ENCODE measurements around the gene RAB20. TPM values are rescaled to one million over a fixed set of nuclear protein-coding genes. Genes with fewer than 3 reads are reported as not detected.
"Not testable (repeated sequence)": the region's sequence is repeated elsewhere in the genome, so short reads cannot be mapped to it uniquely, and the experiment has no call there.

RAB20 gene
- total RNA-seq = 3.8 and 4.0 TPM in 2 replicates
- long read RNA-seq, partial matches to known transcripts = 0 of 1 reads
- long read RNA-seq, other reads (novel, unspliced or antisense) = 0 of 1 reads

- peaks cover 2% of the 10 kb centered on the region for H3K36me3 Mint-ChIP-seq (ENCODE audit: insufficient read depth)
- peak within 1 kb of the TSS; percentile 95 for H3K27ac Mint-ChIP-seq
- peaks cover 47% of the 10 kb centered on the region for H3K27me3 Mint-ChIP-seq
- peaks cover 3% of the 10 kb centered on the region for H3K9me3 Mint-ChIP-seq (ENCODE audit: low read depth)
- peak within 1 kb of the TSS; percentile 85 for H3K4me3 Mint-ChIP-seq (ENCODE audit: low read depth)
- DNase-seq (ENCODE audit: low spot score, unreplicated experiment) = peak; percentile 57
- no peak for TF ChIP-seq CTCF (IDR thresholded peaks at IDR 0.05; ENCODE audit: unreplicated experiment)
- H3K4me1 Mint-ChIP-seq (ENCODE audit: low read depth) = peaks cover 13% of the 10 kb centered on the region
These were observed at the start of gene RAB20 for GRCh38 chr13:110561344-110562035. RAB20 (minus strand) TSS chr13:110561722; CDS start chr13:110561519, 203 bp downstream.

- peaks cover 6% of the 10 kb centered on the region for H3K9me3 Mint-ChIP-seq (ENCODE audit: low read depth)
- no peak overlapping the region for H3K27ac Mint-ChIP-seq
- H3K4me3 Mint-ChIP-seq (ENCODE audit: low read depth) = no peak overlapping the region
- H3K4me1 Mint-ChIP-seq (ENCODE audit: low read depth) = peaks cover 3% of the 10 kb centered on the region
- H3K36me3 Mint-ChIP-seq (ENCODE audit: insufficient read depth) = peaks cover 5% of the 10 kb centered on the region
- no peak for DNase-seq (ENCODE audit: low spot score, unreplicated experiment)
- TF ChIP-seq CTCF (IDR thresholded peaks at IDR 0.05; ENCODE audit: unreplicated experiment) = no peak
- peaks cover 35% of the 10 kb centered on the region for H3K27me3 Mint-ChIP-seq
These were observed 49.6 kb upstream of the RAB20 start for GRCh38 chr13:110610955-110611595.

GRCh38 chr13:110607675-110608224 is 46.2 kb upstream of the RAB20 start:
- Mint-ChIP-seq H3K27ac (no peak overlapping the region), H3K4me1 (ENCODE audit: low read depth) (peaks cover 2% of the 10 kb centered on the region), H3K4me3 (ENCODE audit: low read depth) (no peak overlapping the region), H3K9me3 (ENCODE audit: low read depth) (peaks cover 9% of the 10 kb centered on the region), H3K27me3 (peaks cover 24% of the 10 kb centered on the region), H3K36me3 (ENCODE audit: insufficient read depth) (peaks cover 5% of the 10 kb centered on the region)
- TF ChIP-seq CTCF (IDR thresholded peaks at IDR 0.05; ENCODE audit: unreplicated experiment) = no peak
- no peak for DNase-seq (ENCODE audit: low spot score, unreplicated experiment)

- not testable (repeated sequence) for DNase-seq (ENCODE audit: low spot score, unreplicated experiment); H3K27ac Mint-ChIP-seq; H3K9me3 Mint-ChIP-seq (ENCODE audit: low read depth); H3K36me3 Mint-ChIP-seq (ENCODE audit: insufficient read depth); H3K4me1 Mint-ChIP-seq (ENCODE audit: low read depth); H3K4me3 Mint-ChIP-seq (ENCODE audit: low read depth); H3K27me3 Mint-ChIP-seq
These were observed 44.8 kb upstream of the RAB20 start for GRCh38 chr13:110606281-110606680.

GRCh38 chr13:110605132-110605531 is 43.6 kb upstream of the RAB20 start:
- H3K27ac Mint-ChIP-seq = no peak overlapping the region

More at GRCh38 chr13:110605132-110605531, 43.6 kb upstream of the RAB20 start:
- peaks cover 4% of the 10 kb centered on the region for H3K4me1 Mint-ChIP-seq (ENCODE audit: low read depth)
- peaks cover under 1% of the 10 kb centered on the region for H3K27me3 Mint-ChIP-seq
- DNase-seq (ENCODE audit: low spot score, unreplicated experiment) = no peak
- peaks cover 9% of the 10 kb centered on the region for H3K9me3 Mint-ChIP-seq (ENCODE audit: low read depth)
- H3K36me3 Mint-ChIP-seq (ENCODE audit: insufficient read depth) = peaks cover 5% of the 10 kb centered on the region
- no peak overlapping the region for H3K4me3 Mint-ChIP-seq (ENCODE audit: low read depth)
- TF ChIP-seq CTCF (IDR thresholded peaks at IDR 0.05; ENCODE audit: unreplicated experiment) = no peak
